KOPT-K1 (cell line): ENCODE data around the gene TUSC1.
"Not testable (repeated sequence)": the region's sequence is repeated elsewhere in the genome, so short reads cannot be mapped to it uniquely, and the experiment has no call there.

Source experiments
- H3K27ac ChIP-seq: fragments of 200-600 bp; sonication (generic); 2 replicates; pipeline ENCODE4 v1.5.1; 2016; ENCODE audit warnings: antibody characterized with exemption, mild to moderate bottlenecking, low read depth, low read length; ENCODE audit not compliant: poor library complexity, severe bottlenecking
- H3K36me3 ChIP-seq: fragments of 200-600 bp; sonication (generic); 2 replicates; pipeline ENCODE4 v1.5.1; 2017; ENCODE audit warnings: antibody characterized with exemption, mild to moderate bottlenecking, low read length, moderate library complexity; ENCODE audit not compliant: insufficient read depth
- H3K9me3 ChIP-seq: fragments of 200-600 bp; sonication (generic); 2 replicates; pipeline ENCODE4 v1.5.1; 2017; ENCODE audit warnings: antibody characterized with exemption, low read length, mild to moderate bottlenecking; ENCODE audit not compliant: insufficient read depth, poor library complexity, severe bottlenecking

TUSC1 gene

DNA sequence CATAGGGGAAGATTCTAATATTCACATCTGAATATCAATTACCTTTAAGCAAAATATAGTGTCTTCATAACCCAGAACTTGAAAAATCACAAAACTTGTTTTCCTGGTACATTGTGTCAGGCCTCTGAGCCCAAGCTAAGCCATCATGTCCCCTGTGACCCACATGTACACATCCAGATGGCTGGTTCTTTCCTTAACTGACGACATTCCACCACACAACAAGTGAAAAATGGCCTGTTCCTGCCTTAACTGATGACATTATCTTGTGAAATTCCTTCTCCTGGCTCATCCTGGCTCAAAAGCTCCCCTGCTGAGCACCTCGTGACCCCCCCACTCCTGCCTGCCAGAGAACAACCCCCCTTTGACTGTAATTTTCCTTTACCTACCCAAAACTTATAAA is 2.4 kb downstream of the TUSC1 start:
- H3K27ac ChIP-seq, H3K36me3 ChIP-seq, H3K9me3 ChIP-seq: not testable (repeated sequence)

DNA sequence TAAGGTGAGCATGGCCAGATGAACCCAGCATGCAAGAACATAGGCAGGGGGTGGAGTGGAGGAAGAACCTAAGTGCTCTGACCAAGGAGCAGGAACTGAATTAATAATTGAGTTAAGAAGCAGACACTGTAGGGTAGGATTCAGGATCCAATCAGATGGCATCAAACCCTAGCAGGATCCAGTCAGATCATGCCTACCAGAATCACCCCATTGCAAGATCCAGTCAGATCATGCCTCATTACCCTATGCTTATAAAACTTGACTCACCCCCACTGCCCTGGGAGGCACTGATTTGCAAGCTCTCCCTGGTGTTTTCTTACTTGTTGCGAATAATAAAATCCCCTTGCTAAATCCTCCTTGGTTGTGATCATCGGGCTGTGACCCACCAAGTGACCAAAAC is 19.7 kb downstream of the TUSC1 start:
- Histone ChIP-seq H3K27ac (no peak overlapping the region), H3K36me3 (no peaks in the 10 kb centered on the region)

DNA sequence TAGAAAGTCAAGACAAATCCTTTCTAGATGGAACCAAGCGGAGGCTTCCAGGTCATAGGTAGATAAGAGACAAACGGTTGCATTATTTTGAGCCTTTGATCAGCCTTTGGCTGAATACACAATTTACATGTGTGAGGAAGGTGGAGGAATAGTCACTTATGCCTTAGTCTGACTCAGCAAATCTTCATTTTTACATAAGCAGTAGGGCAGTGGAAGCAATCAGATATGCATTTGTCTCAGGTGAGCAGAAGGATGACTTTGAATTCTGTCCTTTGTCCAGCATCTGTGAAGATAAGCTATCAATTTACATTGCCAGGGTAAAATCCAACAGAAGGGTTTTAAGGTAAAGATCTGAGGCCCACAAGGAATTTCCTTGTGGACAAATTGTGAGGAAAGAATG is 23.8 kb downstream of the TUSC1 start:
- Histone ChIP-seq H3K9me3 (no peaks in the 10 kb centered on the region), H3K27ac (no peak overlapping the region), H3K36me3 (no peaks in the 10 kb centered on the region)

More for the DNA sequence above, 19.7 kb downstream of the TUSC1 start:
- no peaks in the 10 kb centered on the region for H3K9me3 ChIP-seq

DNA sequence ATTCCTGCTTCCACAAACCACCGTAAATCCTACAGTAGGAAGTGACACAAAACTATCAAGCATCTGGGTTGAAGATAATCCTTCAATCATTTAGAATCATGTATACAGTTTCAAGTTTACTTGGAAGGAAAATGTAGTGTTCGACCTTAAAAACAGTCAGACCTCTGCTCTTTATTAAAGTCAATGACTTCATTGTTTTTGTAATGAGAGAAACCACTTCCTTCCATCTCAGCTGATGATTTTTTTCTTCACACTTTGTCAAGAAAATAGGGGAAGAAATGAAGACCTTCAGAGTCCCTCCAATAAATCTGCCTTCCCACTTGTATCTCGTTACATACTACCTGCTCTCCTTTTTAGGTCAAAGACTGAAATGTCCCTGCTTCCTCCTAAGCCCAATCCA is 30.1 kb downstream of the TUSC1 start:
- Histone ChIP-seq H3K27ac (no peak overlapping the region), H3K36me3 (no peaks in the 10 kb centered on the region), H3K9me3 (no peaks in the 10 kb centered on the region)

DNA sequence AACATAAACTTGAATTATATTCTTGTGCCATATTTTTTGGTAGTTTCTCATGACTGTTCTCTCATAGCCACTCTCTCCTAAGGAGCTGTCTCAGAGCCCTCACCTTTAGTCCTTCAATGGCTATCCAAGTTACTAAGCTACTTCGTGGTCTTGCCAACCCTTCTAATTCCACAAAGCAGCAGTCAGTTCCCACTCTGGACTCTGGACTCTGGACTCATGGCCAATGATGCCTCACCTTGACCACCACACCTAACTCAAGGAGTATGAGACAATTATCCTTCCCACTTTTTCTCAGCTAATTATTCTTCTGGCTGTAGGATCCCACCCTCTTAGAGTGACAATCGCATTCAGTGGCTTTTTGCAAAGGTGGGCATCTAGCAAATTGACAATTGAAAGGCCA is 42.2 kb downstream of the TUSC1 start:
- H3K27ac ChIP-seq, result no peak overlapping the region
- no peaks in the 10 kb centered on the region for H3K9me3 ChIP-seq
- H3K36me3 ChIP-seq, result no peaks in the 10 kb centered on the region

DNA sequence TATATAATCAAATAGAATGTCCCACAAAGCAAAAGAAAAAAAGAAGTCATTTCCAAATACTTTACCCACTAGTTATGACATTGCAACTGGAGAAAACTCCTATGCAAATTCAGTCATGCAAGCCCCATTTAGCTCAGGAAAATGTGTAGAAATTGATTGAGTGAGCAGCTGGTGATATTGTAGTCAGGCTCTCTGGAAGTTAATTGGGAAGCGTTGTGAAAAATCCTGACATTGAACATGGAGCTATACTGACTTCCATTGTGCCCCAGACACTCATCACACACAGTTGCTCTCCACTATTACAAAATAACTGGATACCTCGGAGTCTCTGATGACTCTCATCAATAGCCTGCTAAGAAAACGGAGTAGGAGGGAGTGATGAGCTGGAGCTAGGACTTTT is 49.0 kb downstream of the TUSC1 start:
- Histone ChIP-seq H3K27ac (no peak overlapping the region), H3K36me3 (no peaks in the 10 kb centered on the region), H3K9me3 (no peaks in the 10 kb centered on the region)
